Dedifferentiated amniotic fluid mesenchymal stem cell (primary cell): ENCODE data around the gene PPP4R1.
"Not testable (repeated sequence)": the region's sequence is repeated elsewhere in the genome, so short reads cannot be mapped to it uniquely, and the experiment has no call there.

Source experiments
- DNase-seq: peaks from one replicate; pipeline ENCODE4 v3.0.0-alpha.2; 2016; ENCODE audit errors: extremely low spot score

The PPP4R1 gene

DNA sequence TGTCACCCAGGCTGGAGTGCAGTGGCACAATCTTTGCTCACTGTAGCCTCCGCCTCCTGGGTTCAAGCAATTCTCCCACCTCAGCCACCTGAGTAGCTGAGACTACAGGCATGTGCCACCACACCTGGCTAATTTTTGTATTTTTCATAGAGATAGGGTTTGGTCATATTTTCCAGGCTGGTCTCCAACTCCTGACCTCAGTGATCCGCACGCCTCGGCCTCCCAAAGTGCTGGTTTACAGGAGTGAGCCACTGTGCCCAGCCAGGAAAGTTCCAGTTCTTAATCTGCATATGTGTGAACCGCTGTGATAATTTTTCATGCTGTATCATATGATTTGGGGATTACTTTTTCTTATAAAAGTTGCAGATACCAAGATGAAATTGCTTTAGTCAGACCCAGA lies 14.6 kb upstream of the PPP4R1 start:
- no peak for DNase-seq

DNA sequence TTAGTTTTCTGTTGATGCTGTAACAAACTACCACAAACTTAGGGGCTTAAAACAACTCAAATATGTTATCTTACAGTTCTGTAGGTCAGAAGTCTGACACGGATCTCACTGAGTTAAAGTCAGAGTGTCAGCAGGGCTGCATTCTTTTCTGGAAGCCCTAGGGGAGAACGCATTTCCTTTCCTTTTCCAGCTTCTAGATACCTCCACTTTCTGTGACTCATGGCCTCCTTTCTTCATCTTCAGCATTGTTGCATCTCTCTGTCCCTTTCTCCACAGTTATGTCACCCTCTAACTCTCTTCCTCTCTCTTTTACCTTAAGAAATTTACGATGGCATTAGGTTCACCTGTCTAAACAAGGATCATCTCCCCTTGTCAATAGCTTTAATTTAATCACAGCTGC lies 13.3 kb upstream of the PPP4R1 start:
- no peak for DNase-seq

DNA sequence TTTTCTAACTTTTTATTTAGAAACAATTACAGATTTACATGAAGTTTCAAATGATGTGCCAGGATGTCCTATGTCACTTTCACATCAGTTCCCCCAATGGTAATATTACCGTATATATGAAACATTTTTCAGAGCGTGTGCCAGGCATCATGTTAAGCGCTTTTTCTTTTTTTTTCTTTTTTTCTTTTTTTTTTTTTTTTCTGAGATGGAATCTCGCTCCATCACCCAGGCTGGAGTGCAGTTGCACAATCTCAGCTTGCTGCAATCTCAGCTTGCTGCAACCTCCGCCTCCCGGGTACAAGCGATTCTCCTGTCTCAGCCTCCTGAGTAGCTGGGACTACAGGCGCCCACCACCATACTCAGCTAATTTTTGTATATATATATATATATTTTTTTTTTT lies 5.6 kb upstream of the PPP4R1 start:
- no peak for DNase-seq

DNA sequence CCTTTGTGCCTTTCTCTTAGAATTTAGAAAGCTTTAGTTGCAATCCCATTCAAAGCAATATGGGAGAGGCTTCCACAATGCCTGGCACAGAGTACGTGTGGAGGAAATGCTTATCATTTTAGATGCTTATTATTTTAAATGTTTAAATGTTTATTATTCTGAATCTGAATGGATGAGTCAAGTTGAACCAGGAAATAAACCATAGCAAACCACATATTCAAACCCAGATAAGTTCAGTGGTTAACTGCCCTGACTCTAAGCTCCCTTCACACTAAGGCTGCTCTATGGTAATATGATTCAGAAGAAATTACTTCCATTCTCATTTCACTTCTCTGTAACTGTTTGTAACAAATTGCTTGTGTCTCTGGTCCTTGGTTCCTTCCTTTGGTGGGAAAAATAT lies 5.2 kb upstream of the PPP4R1 start:
- DNase-seq, result peak; percentile 30

DNA sequence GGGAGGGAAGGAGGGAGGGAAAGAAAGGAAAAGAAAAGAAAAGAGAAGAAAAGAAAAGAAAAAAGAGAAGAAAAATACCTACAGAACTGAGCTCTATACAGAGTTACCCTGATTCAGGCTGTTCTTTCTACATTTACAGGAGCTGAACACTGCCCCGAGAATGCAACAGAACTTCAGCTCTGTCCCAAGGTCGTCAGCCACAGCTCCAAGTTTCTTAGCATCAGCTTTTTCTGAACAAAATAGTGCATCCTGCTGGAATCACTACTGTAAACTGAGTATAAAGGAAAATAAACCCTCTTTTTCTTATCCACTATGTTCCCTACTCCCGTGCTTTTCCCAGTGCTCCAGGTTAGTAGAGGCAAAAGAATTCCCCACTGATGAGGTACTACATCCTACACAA lies 4.7 kb upstream of the PPP4R1 start:
- DNase-seq, result no peak

DNA sequence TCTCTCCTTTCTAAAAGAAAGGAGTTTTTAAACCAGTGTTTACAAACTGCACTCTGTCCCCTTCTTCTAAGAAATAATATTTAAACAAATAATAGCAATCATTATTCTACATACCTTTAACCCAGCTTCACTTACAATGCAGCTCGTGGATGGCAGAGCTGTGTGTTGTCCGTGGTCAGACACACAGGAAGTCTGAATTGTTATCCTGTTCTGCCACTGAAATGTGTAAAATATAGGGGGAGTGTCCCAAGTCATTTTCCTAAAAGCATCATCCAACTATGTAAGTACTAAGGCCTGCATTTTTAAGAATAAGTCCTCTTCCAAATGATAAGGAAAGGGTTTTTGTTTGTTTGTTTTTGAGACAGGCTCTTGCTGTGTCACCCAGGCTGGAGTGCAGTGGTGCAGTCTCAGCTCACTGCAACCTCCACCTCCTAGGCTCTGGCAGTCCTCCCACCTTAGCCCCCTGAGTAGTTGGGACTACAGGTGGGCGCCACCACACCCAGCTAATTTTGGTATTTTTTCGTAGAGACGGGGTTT lies 2.7 kb upstream of the PPP4R1 start:
- DNase-seq, result no peak

DNA sequence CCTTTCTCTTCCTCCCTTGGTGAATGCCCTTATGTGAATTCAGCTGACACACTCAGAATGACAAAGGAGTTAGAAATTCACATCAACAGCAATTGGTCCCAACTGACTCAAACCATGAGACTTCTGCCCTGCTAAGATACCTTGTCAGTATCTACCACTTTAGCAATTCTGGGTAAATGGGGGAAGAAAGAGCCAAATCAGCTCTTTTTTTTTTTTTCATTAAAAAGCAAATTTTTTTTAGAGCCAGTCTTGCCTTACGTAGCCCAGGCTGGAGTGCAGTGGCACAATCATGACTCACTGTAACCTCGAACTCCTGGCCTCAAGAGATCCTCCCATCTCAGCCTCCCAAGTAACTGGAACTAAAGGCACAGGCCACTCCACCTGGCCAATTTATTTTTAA lies 1.7 kb upstream of the PPP4R1 start:
- no peak for DNase-seq

DNA sequence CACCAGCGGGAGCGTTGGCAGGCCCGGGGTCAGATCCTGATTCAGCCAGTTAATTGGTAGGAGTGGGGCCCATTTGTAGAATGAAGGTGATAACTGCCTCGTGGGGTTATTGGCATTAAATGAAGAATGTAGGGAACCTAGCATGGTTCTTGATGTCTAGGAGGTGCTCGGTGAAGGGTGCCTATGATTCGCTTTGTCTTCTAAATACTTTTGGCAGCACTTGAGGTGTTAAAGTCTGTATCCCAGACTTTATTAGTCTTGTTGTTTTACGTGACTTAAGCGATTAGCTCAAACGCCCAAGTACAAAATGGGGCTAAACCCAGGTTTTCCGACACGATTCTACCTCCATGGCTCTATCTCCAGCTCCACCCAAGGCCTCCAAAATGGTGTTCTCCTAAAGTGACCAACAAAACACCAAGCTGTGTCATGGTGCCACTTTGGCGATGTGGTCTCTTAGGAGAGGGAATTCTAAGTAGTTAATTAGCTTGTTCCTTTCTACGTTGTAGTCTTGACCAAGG lies 980 bp upstream of the PPP4R1 start:
- DNase-seq, result no peak

DNA sequence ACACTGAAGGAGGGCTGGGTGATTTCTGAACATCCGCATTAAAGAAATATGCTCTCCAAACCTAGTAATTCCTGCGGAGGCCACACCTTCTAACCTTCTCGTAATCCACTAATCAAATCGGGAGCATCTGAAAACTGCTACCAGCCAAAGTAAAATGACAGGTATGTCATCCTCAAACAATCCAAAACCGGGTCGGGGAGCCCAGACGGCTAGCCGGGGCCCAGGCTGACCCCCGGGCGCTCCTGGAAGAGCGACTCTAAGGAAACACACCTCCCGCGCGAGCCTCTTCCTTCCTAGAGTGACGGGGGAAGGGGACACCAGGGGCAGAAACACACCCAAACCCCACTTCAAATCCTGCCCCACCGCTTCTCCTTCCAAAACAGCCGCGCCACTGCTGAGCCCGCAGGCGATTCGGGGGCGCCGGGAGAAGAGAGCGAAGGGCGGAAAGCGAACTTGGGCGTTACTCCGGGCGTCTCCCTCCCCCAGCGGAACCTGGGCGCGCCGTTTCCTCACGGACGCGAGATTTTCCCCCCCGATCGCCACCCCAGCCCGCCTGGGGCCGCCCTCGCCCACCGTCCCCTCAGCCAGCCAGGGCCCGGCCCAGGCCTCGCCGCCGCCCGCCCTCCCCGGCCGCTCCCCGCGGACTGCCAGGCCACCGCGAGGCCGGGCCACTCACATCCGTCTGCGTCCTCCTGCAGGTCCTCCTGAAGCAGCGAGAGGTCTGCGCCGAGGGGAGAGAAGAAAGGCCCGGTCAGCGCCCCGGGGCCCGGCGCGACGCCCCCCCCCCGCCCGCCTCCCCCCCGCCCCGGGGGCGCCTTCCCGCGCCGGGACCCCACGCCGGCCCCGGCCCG lies 584 bp downstream of the PPP4R1 start:
- DNase-seq, result peak; percentile 16

DNA sequence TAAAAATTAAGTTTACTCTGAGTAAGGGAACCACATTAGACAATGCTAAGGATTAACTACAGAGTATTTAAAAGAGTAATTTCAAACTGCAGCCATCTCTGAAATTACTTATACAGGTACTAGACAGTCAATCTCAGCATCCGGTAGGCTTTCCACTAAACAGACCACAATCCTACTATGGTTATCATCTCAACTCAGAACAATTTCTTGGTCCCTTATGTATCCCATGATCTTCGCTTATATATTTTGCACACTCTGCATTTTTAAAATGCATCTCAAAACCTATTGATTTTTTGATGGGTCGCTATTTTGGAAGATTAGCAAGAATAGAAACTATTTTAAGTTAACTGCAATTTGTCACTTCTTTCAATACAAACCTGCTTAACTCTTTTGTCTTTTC lies 1.4 kb downstream of the PPP4R1 start:
- no peak for DNase-seq

DNA sequence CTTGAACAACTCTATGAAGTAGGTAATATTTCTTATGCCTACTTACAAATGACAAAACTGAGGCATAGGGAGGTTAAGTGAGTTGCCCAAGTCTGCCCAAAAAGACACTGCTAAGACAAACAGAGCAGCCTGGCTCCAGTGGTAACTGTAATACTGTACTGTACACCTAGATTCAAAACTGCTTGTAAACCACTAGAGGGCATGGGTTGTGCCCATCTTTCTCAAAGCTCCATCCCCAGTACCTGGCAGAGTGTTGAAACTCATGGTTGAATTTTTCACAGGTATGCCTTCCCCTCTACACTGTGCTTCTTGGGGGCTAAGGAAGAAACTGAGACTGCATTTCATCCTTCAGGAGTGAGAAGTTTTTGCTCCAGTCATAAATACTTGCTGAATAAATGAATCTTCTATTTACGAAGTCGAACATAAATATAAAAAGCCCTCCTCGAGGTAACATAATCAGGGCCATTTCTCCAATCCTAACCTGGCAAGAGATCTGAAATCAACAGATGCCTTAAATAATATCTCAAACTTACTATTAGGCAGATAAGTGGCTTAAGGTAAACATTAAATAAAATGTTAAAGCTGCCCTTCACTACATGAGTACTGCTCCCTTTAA lies 2.0 kb downstream of the PPP4R1 start:
- peak; percentile 48 for DNase-seq

DNA sequence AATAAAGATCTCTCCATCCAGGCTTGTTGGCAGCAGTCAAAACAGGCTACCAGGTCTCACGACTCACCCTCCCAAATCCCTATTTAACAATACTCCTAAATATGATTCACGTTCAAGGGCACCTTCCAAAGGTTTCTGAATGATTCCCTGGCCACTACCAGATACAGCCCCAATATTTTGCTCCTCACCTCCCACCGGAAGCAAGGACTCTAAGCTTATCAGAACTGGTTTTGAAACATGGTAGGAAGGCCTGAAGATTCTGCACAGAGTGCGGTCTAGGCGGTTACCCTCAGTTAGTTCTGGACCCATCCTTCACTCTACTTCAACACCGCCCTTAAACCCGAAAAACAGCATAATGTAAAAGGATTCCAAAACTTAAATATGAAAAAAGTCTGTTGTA lies 5.2 kb downstream of the PPP4R1 start:
- DNase-seq, result no peak

DNA sequence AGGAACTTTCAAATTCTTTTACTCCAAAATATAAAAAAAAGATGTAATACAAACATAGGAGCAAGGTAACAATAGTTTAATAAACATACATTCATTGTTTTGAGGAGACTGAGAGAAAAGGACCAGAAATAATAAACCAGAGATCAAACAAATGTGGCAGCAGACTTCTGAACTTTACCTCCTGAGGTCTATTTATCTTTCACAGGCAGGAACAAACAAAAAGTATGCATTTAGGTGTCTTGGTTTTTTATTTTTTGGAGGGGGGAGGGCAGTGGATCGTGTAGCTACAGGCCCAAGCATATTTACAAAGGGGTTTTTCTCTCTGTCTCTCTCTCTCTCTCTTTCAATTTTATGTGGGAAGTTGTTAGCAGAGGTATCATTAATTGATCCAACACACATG lies 5.6 kb downstream of the PPP4R1 start:
- DNase-seq, result no peak

DNA sequence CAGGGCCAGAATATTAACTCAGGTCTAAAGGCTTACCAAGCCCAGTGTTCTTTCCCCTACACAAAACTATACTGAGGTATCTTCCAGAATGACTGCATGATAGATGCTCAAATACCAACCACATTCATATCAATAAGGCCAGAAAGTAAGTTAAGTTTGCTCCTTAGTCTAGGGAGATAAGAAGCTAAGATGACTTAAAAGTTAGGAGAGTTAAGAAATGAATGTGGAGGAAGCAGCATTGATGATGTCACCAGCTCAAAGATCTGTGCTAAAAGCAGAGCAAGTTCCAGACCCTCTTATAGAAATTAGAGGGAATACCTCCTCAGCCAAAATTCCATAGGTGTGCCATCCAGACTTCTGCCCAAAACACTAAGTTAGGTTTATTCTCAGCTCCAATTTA lies 6.1 kb downstream of the PPP4R1 start:
- DNase-seq, result no peak

DNA sequence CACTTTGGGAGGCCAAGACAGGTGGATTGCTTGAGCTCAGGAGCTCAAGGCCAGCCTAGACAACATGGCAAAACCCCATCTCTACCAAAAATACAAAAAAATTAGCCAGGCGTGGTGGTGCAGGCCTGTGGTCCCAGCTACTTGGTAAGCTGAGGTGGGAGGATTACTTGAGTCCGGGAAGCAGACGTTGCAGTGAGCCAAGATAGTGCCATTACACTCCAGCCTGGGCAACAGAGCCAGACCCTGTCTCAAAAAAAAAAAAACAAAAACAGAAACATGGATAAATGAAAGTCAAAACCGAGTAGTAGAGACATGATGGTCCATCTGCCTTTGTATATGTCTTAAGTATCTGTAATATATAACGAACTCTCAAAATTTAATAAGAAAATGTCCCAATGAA lies 7.2 kb downstream of the PPP4R1 start:
- not testable (repeated sequence) for DNase-seq

DNA sequence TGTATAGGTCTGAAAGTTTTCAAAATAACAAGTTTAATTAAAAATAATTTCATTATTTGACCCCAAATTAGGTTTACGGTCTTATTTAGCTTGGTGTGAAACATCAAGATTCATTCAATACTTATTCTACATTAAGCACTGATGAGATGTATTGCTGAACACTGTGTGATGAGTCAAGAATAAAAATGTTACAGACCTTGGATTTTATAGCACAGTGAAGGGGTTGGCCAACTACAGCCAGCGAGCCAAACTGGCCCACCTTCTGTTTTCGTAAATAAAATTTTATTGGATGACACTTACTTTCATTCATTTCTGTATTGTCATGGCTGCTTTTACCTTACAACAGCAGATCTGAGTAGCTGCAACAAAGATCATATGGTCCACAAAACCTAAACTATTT lies 8.3 kb downstream of the PPP4R1 start:
- no peak for DNase-seq

DNA sequence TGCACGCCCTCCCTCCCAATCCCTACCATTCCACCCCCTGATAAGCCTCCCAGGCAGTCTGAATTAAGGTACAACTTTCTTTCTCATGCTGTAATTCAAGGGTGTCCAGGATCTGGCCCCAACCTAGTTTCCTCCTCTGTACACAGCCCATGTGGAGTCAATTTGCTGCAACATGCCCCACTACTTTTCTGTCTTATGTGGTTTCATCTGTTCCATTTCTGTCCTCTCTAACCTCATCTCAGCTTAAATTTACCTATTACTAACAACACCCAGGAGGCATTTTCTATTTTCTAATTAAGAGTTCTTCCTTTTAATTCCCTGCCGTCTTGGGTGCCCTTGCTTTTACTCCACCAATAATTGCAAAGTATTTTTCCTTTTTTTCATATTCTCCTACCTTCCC lies 10.0 kb downstream of the PPP4R1 start:
- no peak for DNase-seq

DNA sequence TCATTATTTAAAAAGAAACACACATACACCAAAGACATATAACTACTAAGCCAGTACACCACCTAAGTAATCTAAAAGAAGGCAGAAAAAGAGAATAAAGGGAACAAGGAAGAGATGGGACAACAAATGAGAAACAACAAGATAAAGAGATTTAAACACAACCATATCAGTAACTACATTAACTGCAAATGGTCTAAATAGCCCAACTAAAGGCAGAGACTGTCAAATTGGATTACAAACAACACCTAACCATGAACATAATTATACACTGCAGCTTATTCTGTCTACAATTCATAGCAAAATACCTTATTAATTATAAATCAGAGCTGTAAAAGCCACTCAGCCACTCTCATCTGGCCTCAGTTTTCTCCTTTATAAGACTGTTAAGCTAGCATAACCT lies 15.0 kb downstream of the PPP4R1 start:
- DNase-seq, result no peak

DNA sequence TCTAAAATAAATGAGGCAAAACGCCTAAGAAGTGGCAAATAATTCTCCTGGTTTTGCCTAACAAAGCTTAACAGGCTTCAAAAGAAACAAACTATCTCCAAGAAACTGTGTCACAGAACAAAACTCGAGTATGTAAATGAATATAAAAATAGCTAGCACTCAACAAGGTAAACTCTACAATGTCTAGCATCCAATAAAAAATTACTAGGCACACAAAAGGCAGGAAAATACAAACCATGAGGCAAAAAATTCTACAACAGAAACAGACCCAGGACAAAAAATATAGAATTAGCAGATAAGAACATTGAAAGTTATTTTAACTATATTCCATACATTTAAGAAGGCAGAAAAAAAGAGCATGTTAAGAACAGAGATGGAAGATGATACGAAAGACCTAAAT lies 16.8 kb downstream of the PPP4R1 start:
- no peak for DNase-seq

DNA sequence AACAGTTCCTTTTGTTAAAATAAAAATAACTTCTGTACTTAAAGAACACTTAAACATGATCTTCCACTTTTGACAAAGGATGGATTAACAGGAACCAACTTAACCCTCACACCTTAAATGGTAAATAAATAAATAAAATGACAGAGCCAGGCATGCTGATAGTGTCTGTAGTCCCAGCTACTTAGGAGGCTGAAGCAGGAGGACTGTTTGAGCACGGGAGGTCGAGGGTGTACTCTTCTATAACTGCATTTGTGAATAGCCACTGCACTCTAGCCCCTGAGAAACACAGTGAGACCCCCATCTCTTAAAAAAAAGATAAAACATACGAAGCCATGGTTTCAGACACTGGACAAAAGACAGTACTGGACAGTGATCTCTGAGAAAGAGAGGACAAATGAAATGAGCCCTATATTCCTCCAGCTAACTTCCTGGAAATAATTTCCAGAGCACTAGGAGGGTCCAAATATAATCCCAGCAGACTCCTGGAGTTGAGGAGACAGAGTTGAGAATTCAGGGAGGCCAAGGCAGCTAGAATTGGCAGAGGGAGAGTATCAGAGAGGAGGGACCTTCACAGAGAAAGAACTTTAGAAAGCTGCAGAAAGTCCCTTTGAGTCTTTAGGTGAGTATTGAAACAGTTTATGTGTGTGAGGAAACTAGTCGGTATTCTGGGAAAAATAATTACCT lies 17.4 kb downstream of the PPP4R1 start:
- no peak for DNase-seq

DNA sequence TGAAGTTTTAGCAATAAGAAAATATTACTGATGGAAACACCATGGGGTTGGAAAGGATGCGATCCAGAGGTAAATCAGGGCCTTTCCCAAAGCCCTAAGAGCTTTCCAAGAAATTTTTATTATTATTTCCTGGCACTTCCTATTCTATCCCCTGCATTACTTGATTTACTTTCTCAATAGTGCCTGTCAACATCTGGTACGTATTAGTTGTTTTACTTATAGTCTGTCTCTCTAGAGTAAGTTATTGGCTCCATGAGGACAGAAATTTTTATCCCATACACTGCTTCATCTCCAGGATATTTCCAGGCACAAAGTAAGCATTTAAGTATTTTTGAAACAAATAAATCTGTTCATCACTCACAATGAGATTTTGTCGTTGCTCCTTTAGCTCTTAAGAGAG lies 18.1 kb downstream of the PPP4R1 start:
- DNase-seq, result no peak

DNA sequence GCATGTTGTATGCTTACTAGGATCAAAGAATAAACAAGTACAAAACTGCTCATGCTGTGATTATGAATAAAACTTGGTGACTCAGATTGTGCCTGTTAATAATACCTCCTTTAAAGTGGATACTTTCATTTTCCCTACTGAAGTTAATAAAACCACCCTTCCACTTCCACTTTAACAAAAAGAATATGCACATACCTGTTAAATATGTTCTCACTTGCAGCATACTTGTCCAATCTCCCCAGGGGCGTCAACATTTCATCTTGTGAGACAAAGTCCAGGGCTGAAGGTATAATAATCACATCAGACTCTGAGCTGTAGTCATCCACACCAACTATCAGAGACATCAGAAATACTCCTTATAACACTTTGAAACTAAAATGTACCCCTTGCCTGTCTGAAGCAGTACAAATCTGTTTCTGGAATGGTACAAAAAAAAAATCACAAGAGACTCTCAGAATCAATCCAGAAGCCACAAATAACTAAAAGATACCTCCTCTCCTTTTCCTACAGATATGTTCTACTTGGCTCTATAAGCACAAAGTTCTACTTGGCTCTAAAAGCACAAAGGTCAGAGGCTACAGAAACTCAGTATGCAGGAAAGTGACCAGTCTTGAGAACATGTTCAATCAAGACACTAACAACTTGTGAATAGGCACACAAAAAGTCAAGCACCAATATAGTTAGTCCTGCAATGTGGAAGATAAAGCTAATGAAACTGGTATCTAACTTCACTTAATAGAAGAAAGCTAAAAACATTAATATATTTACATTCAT lies 19.3 kb downstream of the PPP4R1 start:
- no peak for DNase-seq
